Astrocyte (in vitro differentiated cells and primary cell): Measurements from ENCODE around the gene MAGI1. TPM values are rescaled to one million over a fixed set of nuclear protein-coding genes. Genes with fewer than 3 reads are reported as not detected.

ENCODE experiments used
- DNase-seq: peaks from one replicate; pipeline ENCODE4 v3.0.0-alpha.2; 2010; ENCODE audit warnings: low read depth
- FAIRE-seq: peaks from 2 replicates; lab custom pipeline; 2011; peaks lifted over from hg19 to GRCh38; lab: Jason Lieb, UNC
- H2AFZ ChIP-seq: 2 replicates; pipeline ENCODE4 v1.6.0; 2012; ENCODE audit warnings: low read depth, low read length, inconsistent platforms
- H3K27ac ChIP-seq: 2 replicates; pipeline ENCODE4 v1.5.1; 2011; ENCODE audit warnings: low read depth, low read length, inconsistent platforms
- H3K27me3 ChIP-seq: 2 replicates; pipeline ENCODE4 v1.6.0; 2011; ENCODE audit warnings: low read length, inconsistent platforms; ENCODE audit not compliant: insufficient read depth
- H3K36me3 ChIP-seq: 2 replicates; pipeline ENCODE4 v1.5.1; 2011; ENCODE audit warnings: low read length, inconsistent platforms; ENCODE audit not compliant: insufficient read depth
- H3K4me1 ChIP-seq: 2 replicates; pipeline ENCODE4 v1.5.1; 2011; ENCODE audit warnings: low read length, inconsistent platforms; ENCODE audit not compliant: insufficient read depth
- H3K4me2 ChIP-seq: 2 replicates; pipeline ENCODE4 v1.6.0; 2012; ENCODE audit warnings: low read length, inconsistent platforms
- H3K4me3 ChIP-seq: 2 replicates; pipeline ENCODE4 v1.5.1; 2011; ENCODE audit warnings: low read depth, mild to moderate bottlenecking, low read length, inconsistent platforms; ENCODE audit not compliant: insufficient read depth
- H3K79me2 ChIP-seq: 2 replicates; pipeline ENCODE4 v1.6.0; 2012; ENCODE audit warnings: mild to moderate bottlenecking, low read length, inconsistent platforms; ENCODE audit not compliant: insufficient read depth
- H3K9ac ChIP-seq: 2 replicates; pipeline ENCODE4 v1.6.0; 2012; ENCODE audit warnings: mild to moderate bottlenecking, low read length, inconsistent platforms
- H3K9me3 ChIP-seq: 2 replicates; pipeline ENCODE4 v1.5.1; 2012; ENCODE audit warnings: low read depth, mild to moderate bottlenecking, low read length, inconsistent platforms; ENCODE audit not compliant: insufficient read depth
- H4K20me1 ChIP-seq: 2 replicates; pipeline ENCODE4 v1.6.0; 2012; ENCODE audit warnings: low read length, inconsistent platforms; ENCODE audit not compliant: insufficient read depth
- H3K27ac Mint-ChIP-seq: one replicate; pipeline ENCODE4 v1.8.0; 2021; ENCODE audit warnings: mild to moderate bottlenecking, mixed read lengths; ENCODE audit not compliant: unreplicated experiment
- H3K27me3 Mint-ChIP-seq: one replicate; pipeline ENCODE4 v1.8.0; 2021; ENCODE audit warnings: low read depth, mixed read lengths; ENCODE audit not compliant: unreplicated experiment
- H3K36me3 Mint-ChIP-seq: one replicate; pipeline ENCODE4 v1.8.0; 2021; ENCODE audit warnings: low read depth, mixed read lengths; ENCODE audit not compliant: unreplicated experiment
- H3K4me1 Mint-ChIP-seq: one replicate; pipeline ENCODE4 v1.8.0; 2021; ENCODE audit warnings: low read depth, mixed read lengths; ENCODE audit not compliant: unreplicated experiment
- H3K4me3 Mint-ChIP-seq: one replicate; pipeline ENCODE4 v1.8.0; 2021; ENCODE audit warnings: mild to moderate bottlenecking, moderate library complexity, mixed read lengths; ENCODE audit not compliant: unreplicated experiment
- H3K9me3 Mint-ChIP-seq: one replicate; pipeline ENCODE4 v1.8.0; 2021; ENCODE audit warnings: mild to moderate bottlenecking, mixed read lengths; ENCODE audit not compliant: unreplicated experiment
- EZH2 ChIP-seq: IDR thresholded peaks from 2 replicates; pipeline ENCODE4 v1.6.1; 2012; ENCODE audit warnings: mild to moderate bottlenecking, low read length, inconsistent platforms; ENCODE audit not compliant: insufficient read depth
- total RNA-seq: library from RNA; stranded (reverse); gene quantifications from 2 replicates; pipeline ENCODE4 v1.2.1, GENCODE V29; 2021
- TF ChIP-seq, protein P1 (sequence below): IDR thresholded peaks from 2 replicates; pipeline ENCODE4 v1.5.1; 2011; ENCODE audit warnings: low read depth, mild to moderate bottlenecking, inconsistent platforms, low read length, moderate library complexity; ENCODE audit not compliant: insufficient read depth

MAGI1 gene
- total RNA-seq, 1 donor from 2014 or later = 31.8 TPM

DNA sequence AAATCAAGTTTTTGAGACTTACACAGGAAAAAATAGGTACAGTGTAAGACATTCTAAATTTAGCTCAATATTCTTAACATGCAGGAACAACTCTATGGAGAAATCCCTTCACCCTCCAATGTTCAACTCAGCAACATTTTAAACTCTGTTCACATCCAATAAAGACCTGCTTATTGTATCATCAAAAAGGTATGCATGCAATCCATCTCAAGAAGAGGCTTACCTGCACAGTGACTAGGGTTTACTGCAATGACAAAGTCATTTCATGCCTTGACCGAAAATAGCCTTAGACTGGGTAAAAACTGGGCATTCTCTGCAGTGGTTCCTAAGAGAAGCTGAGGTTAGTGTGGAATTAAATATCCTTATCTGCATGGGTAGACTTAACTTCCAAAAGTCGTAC, 80.5 kb downstream of the MAGI1 start:
- H4K20me1 ChIP-seq = no peaks in the 10 kb centered on the region
- H3K4me3 ChIP-seq = no peak overlapping the region
- TF ChIP-seq, protein P1, sequence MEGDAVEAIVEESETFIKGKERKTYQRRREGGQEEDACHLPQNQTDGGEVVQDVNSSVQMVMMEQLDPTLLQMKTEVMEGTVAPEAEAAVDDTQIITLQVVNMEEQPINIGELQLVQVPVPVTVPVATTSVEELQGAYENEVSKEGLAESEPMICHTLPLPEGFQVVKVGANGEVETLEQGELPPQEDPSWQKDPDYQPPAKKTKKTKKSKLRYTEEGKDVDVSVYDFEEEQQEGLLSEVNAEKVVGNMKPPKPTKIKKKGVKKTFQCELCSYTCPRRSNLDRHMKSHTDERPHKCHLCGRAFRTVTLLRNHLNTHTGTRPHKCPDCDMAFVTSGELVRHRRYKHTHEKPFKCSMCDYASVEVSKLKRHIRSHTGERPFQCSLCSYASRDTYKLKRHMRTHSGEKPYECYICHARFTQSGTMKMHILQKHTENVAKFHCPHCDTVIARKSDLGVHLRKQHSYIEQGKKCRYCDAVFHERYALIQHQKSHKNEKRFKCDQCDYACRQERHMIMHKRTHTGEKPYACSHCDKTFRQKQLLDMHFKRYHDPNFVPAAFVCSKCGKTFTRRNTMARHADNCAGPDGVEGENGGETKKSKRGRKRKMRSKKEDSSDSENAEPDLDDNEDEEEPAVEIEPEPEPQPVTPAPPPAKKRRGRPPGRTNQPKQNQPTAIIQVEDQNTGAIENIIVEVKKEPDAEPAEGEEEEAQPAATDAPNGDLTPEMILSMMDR = no peak
- no peak for TF ChIP-seq EZH2
- peaks cover 6% of the 10 kb centered on the region for H3K79me2 ChIP-seq
- no peaks in the 10 kb centered on the region for H3K36me3 Mint-ChIP-seq
- no peak overlapping the region for H3K4me3 Mint-ChIP-seq
- H3K27me3 Mint-ChIP-seq = no peaks in the 10 kb centered on the region
- no peaks in the 10 kb centered on the region for H3K9me3 Mint-ChIP-seq
- FAIRE-seq = no peak
- H3K4me2 ChIP-seq = no peak overlapping the region
- H3K9ac ChIP-seq = no peak overlapping the region
- peaks cover 40% of the 10 kb centered on the region for H3K4me1 Mint-ChIP-seq
- H3K27me3 ChIP-seq = no peaks in the 10 kb centered on the region
- no peak overlapping the region for H2AFZ ChIP-seq
- no peaks in the 10 kb centered on the region for H3K36me3 ChIP-seq
- H3K9me3 ChIP-seq = no peaks in the 10 kb centered on the region
- DNase-seq = no peak
- peaks cover 35% of the 10 kb centered on the region for H3K4me1 ChIP-seq
- no peak overlapping the region for H3K27ac ChIP-seq
- peak overlapping the region; percentile 5 for H3K27ac Mint-ChIP-seq

DNA sequence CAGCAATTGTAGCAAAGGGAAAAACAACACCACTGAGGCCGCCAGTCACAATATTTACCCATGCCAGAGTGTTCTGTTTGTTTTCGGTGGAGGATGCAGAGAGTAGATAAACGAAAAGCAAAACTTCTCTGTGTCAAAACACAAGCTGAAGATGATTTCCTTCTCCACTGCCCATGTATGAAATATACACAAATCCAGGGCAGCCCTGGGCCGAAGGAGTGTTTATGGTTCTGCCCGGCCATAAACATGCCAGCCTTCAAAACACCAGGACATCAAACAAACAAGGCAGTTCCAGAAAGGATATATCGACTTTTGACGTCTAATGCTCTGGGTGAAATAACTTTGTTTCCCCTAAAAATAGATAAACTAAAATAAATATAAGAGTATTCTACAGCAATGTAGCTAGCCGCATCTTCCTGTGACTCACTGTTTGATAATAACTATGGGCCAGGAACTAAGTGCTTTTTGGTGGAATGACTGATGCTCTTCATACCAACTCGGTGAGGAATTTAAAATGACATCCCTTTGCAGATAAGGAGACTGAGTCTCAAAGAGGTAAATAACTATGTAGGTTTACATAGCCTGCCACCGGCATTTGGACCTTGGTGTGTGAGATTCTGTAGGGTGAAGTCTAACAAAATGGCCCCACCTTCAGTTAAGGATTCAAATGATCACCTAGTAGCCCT, 82.8 kb downstream of the MAGI1 start:
- H3K36me3 Mint-ChIP-seq = no peaks in the 10 kb centered on the region
- no peaks in the 10 kb centered on the region for H3K27me3 Mint-ChIP-seq
- H3K79me2 ChIP-seq = peaks cover 10% of the 10 kb centered on the region
- H3K4me3 Mint-ChIP-seq = no peak overlapping the region
- H3K4me3 ChIP-seq = peak overlapping the region; percentile 40
- no peaks in the 10 kb centered on the region for H4K20me1 ChIP-seq
- no peaks in the 10 kb centered on the region for H3K9me3 Mint-ChIP-seq
- FAIRE-seq = peak; percentile 86
- no peak overlapping the region for H2AFZ ChIP-seq
- no peaks in the 10 kb centered on the region for H3K9me3 ChIP-seq
- peak overlapping the region; percentile 63 for H3K9ac ChIP-seq
- peaks cover 54% of the 10 kb centered on the region for H3K4me1 ChIP-seq
- no peaks in the 10 kb centered on the region for H3K36me3 ChIP-seq
- peak; percentile 88 for DNase-seq
- peaks cover 51% of the 10 kb centered on the region for H3K4me1 Mint-ChIP-seq
- peak overlapping the region; percentile 24 for H3K27ac Mint-ChIP-seq
- H3K4me2 ChIP-seq = peak overlapping the region; percentile 78
- no peaks in the 10 kb centered on the region for H3K27me3 ChIP-seq
- peak overlapping the region; percentile 75 for H3K27ac ChIP-seq
- TF ChIP-seq, protein P1 = no peak
- no peak for TF ChIP-seq EZH2
